Stimulated activated CD8-positive, alpha-beta memory T cell treated with anti-CD3 and anti-CD28 coated beads, Interleukin-4, amount 100 ng/mL, for 48 hours (primary cell): ENCODE results near the gene ASCC2.

ENCODE experiments used
- DNase-seq: peaks from one replicate; pipeline ENCODE4 v3.0.0-alpha.2; 2020

ASCC2 gene

DNA sequence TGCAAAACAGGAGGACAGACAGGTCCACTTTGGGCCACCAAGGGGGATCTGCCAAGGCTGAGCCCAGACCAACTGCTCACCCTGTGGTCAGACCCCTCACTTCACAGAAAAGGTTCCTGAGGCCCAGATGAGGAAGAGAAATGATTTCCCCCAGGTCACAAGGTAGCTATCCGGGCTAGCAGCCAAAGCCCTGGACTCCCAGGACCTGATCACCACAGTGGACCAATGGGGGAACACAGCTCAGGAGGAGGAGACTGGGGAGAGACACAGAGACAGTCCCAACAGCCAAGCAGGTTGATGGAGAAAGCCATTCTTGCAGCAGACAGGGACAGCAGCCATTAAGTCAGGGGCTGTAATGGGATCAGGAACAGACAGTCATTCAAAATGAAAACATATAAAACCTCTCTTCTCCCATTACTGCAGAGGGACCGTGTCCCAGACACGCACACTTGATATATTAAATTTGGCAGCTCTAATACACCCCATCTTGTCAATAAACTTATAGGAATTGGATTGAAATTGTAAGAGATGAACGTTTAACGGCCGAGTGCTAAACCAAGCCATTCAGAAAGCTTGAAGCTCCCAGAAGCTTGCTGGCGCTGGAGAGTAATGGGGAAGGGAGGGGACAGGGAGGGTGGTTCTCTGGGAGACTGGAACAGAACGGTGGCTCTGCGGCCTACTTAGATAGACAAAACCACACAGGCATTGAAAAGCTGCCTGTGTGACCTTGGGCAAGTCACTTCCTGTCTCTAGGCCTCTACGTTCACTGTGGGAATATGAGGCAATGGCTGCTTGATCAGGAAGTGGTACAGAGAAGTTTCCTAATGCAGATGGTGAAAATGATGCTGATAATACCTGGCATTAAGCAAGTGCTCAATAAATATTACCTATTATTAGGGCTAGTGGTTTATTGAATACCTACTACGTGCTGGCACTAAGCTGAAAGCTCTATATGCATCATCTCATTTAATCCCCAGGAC is 87.2 kb downstream of the ASCC2 start:
- DNase-seq, result no peak

DNA sequence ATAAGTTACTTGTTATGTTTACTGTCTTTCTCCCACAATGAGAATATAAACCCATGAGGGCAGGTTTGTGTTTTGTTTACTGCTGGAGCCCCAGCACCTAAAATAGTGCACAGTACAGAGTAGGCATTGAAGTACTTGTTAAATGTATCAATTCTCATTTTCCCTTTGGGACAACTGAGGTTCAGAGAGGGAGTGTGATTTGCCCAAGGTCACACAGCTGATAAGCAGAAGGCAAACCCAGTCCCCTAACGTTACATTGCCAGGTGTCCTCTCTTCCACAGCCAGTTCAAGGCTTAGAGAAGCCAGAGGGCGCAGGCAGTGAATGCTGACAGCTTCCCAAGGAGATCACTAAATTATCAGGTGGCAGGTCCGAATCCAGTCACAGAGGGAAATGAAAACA is 88.0 kb downstream of the ASCC2 start:
- no peak for DNase-seq

DNA sequence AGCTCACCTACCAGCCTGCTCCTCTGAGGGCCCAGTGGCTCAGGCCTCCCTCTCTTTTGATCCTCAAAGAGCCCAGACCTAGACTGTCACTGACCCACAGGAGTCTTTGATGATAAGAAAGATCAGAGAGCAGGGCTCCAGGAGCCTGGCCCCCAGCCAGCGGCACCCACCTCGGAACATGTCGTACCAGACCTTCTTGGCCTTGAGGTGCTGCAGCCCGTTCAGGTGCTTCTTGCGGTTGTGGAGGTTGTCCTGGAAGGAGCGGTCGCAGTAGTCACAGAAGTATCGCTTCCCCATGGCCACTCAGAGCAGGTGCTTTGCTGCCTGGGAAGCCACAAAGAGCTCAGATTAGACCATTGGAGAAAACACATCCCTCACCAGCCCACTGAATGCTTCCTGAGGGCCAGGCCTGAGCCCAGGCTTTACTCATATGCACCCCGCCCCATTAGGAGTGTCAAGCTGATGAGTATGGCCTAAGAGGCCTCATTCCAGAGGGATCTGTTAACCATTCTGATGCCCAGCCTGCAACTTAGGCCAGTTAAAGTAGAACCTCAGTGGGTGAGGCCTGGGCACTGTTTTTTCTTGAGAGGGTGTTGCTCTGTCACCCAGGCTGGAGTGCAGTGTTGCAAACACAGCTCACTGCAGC is 89.7 kb downstream of the ASCC2 start:
- no peak for DNase-seq

DNA sequence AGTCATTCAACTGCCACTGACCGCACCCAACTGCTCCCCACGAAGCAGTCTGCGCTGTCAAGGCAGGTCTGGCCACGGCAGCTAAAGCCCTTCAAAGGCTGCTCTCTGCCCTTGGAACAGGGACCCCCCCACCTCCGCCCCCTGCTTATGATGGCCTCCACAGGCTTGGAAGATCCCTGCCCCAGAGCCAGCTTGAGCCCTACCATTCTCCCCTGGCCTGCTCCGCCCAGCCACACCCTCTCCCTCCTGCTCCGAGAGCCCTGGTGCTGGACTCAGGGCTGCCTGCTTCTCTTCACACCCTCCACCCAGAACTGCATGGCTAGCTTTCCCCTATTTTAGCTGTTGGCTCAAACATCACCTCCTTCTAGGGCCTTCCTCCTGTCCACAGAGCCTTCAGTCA is 90.2 kb downstream of the ASCC2 start:
- DNase-seq, result no peak

DNA sequence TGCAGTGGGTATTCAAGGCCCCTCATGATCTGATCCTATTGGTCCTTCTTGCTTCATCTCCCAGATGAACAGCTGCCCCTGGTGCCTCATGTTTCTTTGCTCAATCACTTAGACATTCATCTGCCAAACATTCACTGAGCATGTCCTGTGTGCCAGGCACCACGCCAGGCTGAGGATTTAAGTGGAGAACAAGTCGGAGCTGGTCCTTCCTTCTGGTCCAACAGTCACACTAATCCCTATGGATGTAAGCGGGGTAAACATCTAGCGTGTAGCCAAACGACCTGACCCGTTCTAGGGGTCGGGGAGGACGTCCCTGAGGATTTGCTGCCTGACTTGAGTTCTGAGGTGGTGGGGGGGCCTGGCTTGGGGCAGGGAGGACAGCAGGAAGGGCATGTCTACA is 93.2 kb downstream of the ASCC2 start:
- DNase-seq, result no peak

DNA sequence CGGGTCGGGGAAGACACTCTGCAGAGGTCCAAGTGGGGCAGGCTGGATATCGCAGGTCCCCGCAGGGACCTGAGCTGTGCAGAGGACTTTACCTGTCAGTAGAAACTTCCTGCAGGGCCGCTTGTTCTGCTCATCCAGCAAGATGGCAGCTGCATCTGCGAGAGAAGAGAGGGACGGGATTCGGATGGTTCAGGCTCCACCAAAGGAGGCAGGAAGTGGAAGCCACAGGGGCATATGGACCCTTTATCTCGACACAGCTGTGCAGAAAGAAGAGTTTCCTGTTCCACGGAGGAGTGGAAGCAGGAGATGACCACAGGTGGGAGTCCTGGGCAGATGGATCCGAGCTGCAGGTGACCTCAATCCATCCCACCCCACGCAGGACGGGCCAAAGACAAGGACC is 95.7 kb downstream of the ASCC2 start:
- no peak for DNase-seq

DNA sequence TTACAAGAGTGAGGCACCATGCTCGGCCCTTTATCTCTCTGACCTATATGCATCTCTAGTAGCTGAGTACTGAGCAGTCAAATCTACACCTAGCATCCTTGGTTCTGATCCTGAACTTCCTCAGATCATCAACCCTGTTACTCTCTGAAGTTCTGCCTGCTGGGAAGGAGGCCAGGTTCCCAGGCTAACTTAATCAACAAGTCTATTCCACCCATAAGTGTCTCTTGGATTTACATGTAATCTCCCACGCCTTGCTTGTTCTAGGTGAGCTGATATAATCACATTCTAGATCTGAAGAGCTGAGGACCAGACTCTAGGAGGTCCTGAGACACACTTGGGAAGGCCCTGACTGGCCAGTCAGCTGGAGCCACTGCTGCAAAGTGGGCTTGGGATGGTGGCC is 96.1 kb downstream of the ASCC2 start:
- DNase-seq, result no peak

DNA sequence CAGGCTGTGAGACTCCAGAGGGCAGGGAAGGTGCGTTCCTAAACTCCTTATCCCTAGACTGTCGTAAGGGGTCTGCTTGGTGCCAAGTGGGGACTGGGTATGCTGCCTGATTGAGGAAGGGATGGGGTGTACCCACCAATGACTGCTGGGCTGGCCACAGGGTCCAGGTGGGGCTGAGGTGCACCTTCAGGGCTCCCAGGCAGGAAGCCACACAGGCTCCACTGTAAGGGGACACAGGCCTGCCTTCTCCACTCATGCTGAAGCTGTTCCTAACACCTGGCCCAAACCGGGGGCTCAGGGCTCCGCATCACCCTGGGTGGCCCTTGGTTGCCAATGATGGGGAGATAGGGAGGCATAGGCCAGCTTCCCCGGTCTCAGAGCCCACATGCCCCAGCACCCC is 97.9 kb downstream of the ASCC2 start:
- no peak for DNase-seq

DNA sequence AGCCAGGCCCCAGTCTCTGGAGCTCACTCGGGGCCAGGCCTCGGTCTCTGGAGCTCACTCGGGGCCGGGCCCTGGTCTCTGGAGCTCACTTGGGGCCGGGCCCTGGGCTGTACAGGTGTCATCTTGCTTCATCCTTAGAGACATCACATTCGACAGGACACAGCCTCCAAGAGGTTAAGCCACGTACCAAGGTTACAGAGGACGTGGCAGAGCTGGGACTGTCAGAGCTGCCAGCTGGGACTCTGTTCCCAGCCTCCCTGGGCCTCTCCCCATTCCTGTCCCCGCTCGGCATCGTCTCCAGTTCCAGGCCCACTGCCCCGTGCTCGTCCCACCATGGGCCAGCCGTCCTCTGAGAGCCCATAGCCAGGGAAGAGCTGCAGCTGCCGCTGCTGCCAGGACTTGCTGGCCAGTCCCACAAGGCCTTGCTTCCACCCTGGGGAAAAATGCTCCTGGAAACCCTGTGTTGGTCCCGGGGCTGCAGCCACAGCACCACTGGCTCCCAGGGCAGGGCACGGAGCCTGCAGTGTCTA is 98.7 kb downstream of the ASCC2 start:
- no peak for DNase-seq
